Prostate gland (tissue), 2 donors: ENCODE measurements around the gene RBM14. TPM values are rescaled to one million over a fixed set of nuclear protein-coding genes. Genes with fewer than 3 reads are reported as not detected.

Source experiments
- DNase-seq: peaks from one replicate; pipeline ENCODE4 v3.0.0-alpha.2; 2019; ENCODE audit warnings: low spot score
- H3K27ac ChIP-seq, 2 donors: fragments of 200-600 bp; sonication (generic); 2 replicates each; pipeline ENCODE4 v1.5.1; 2017 to 2019
- H3K27me3 ChIP-seq: fragments of 200-600 bp; sonication (generic); replicated peaks from 2 replicates; pipeline ENCODE4 v1.5.1; 2019; ENCODE audit not compliant: insufficient read depth
- H3K36me3 ChIP-seq, 2 donors: fragments of 200-600 bp; sonication (generic); 1 replicate in 1 of 2; 2 replicates in 1 of 2; pipeline versions ENCODE4 v1.5.1 to v1.8.1; 2017 to 2019
- H3K4me1 ChIP-seq: fragments of 200-600 bp; sonication (generic); replicated peaks from 2 replicates; pipeline ENCODE4 v1.5.1; 2019
- H3K4me3 ChIP-seq, 2 donors: fragments of 200-600 bp; sonication (generic); 2 replicates each; pipeline ENCODE4 v1.5.1; 2017 to 2019
- H3K9me3 ChIP-seq: fragments of 200-600 bp; sonication (generic); 2 replicates; pipeline ENCODE4 v1.5.1; 2017
- CTCF ChIP-seq, 4 experiments: fragments of 200-600 bp in 2 of 4; fragments of 450-650 bp in 2 of 4; sonication (generic) in 2 of 4; IDR thresholded peaks; 1 replicate in 3 of 4; 2 replicates in 1 of 4; pipeline ENCODE4 v1.5.1; 2016 to 2019; ENCODE audit warnings: antibody characterized with exemption in 4 of 4, mild to moderate bottlenecking in 2 of 4, moderate library complexity in 2 of 4
- POLR2A ChIP-seq: fragments of 450-650 bp; IDR thresholded peaks from one replicate; pipeline ENCODE4 v1.6.1; 2016; ENCODE audit warnings: antibody characterized with exemption, mild to moderate bottlenecking
- POLR2AphosphoS5 ChIP-seq: sonication (generic); formaldehyde crosslinking; IDR thresholded peaks from one replicate; pipeline ENCODE4 v1.6.1; 2017; ENCODE audit warnings: antibody characterized with exemption
- WGBS: methylation state at CpG from one replicate; pipeline ENCODE4 v1.1.5; 2018; 5-methylcytosine and 5-hydroxymethylcytosine counted together
- intact Hi-C: fragments of 100-400 bp; cut with DNase I; formaldehyde crosslinking; loops from one replicate; pipeline ENCODE4 v1.14.2; 2022
- total RNA-seq, 2 donors: library from RNA; depleted of rRNA; stranded (reverse); fragments of >200 nt; gene quantifications; one replicate each; pipeline ENCODE4 v1.1.0, GENCODE V29; 2016

Gene RBM14
- total RNA-seq, 2 donors from 2014 or later = 45.9 to 98.8 TPM

DNA sequence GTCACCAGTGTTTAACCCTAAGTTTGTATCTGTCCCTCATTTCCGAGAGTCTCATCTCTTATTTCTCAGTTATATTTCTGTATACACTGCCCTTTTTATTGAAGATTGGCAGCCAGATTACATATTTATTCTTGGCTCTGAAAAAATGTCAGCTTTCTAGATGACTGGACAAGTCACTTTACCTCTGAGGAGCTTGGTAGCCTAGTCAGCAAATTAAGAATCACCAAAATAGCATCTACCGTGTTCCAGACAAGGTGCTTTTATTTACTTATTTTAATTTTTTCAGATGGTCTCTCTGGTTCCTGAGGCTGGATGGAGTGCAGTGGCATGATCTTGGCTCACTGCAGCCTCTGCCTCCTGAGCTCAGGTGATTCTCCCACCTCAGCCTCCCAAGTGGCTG is 16.5 kb downstream of the RBM14 start:
- Histone ChIP-seq H3K4me3 (no peak overlapping the region), H3K36me3 (no peaks in the 10 kb centered on the region), H3K9me3 (no peaks in the 10 kb centered on the region), H3K4me1 (no peaks in the 10 kb centered on the region), H3K27ac (no peak overlapping the region), H3K27me3 (no peaks in the 10 kb centered on the region)
- 54% methylated on average over 2 of the region's 2 CpGs for WGBS
- TF ChIP-seq CTCF (IDR thresholded peaks at IDR 0.05) (no peak), POLR2AphosphoS5 (peak; percentile 38), POLR2A (no peak)
- intact Hi-C loops = no loop called here
- no peak for DNase-seq

GRCh38 chr11:66636411-66636810 is 20.0 kb downstream of the RBM14 start:
- intact Hi-C loops = loop anchor here (5.0 kb wide), 1 partner anchor 41 kb away; the partner anchor contains the start of gene RBM4B
- Histone ChIP-seq H3K4me1 (peaks cover 5% of the 10 kb centered on the region), H3K27me3 (no peaks in the 10 kb centered on the region), H3K9me3 (no peaks in the 10 kb centered on the region), H3K36me3 (peaks cover 0 to 8% of the 10 kb centered on the region in 2 donors), H3K27ac (no peak overlapping the region), H3K4me3 (no peak overlapping the region)
- 70% methylated on average over 3 of the region's 3 CpGs for WGBS
- no peak for DNase-seq
- TF ChIP-seq CTCF (IDR thresholded peaks at IDR 0.05) = no peak
- no peak for TF ChIP-seq POLR2A
- TF ChIP-seq POLR2AphosphoS5 = no peak

GRCh38 chr11:66637557-66638176 is 21.2 kb downstream of the RBM14 start:
- H3K27ac ChIP-seq = peak overlapping the region; percentile 81 to 94
- intact Hi-C loops = loop anchor here (5.0 kb wide), 1 partner anchor 40 kb away; the partner anchor contains the start of gene RBM4B
- TF ChIP-seq POLR2AphosphoS5 = no peak
- TF ChIP-seq CTCF (IDR thresholded peaks at IDR 0.05) = no peak
- TF ChIP-seq POLR2A = no peak
- H3K4me3 ChIP-seq = peak overlapping the region; percentile 24 to 65
- peaks cover 0 to 8% of the 10 kb centered on the region in 2 donors for H3K36me3 ChIP-seq
- DNase-seq = no peak
- 33% methylated on average over 12 of the region's 12 CpGs for WGBS
- H3K27me3 ChIP-seq = no peaks in the 10 kb centered on the region
- peaks cover 5% of the 10 kb centered on the region for H3K4me1 ChIP-seq
- H3K9me3 ChIP-seq = no peaks in the 10 kb centered on the region

GRCh38 chr11:66638177-66639065 is 22.0 kb downstream of the RBM14 start, which contains the start of gene RBM4:
RBM4 (plus strand) TSS chr11:66638703; CDS start chr11:66639712, 1,009 bp downstream.
- WGBS = under 1% methylated on average over 63 of the region's 63 CpGs
- Histone ChIP-seq H3K36me3 (peaks cover under 1 to 10% of the 10 kb centered on the region in 2 donors), H3K4me3 (peak within 1 kb of the TSS; percentile 65 to 82), H3K4me1 (peaks cover 6% of the 10 kb centered on the region), H3K9me3 (no peaks in the 10 kb centered on the region), H3K27ac (peak within 1 kb of the TSS; percentile 90 to 94), H3K27me3 (no peaks in the 10 kb centered on the region)
- peak; percentile 100 for DNase-seq
- peak; percentile 96 for TF ChIP-seq POLR2AphosphoS5
- TF ChIP-seq CTCF (IDR thresholded peaks at IDR 0.05) = peak in 3 of 4 experiments; percentile 12 to 31 (median 28)
- TF ChIP-seq POLR2A = peak; percentile 97
- intact Hi-C loops = loop anchor here (5.0 kb wide), 1 partner anchor 39 kb away; the partner anchor contains the start of gene RBM4B
